HFFc6 (cell line): ENCODE results near the gene ITSN2. TPM values are rescaled to one million over a fixed set of nuclear protein-coding genes. Genes with fewer than 3 reads are reported as not detected.

Experiments used
- DNase-seq: peaks from one replicate; pipeline ENCODE4 v3.0.0-alpha.2; 2018
- H3K27ac Mint-ChIP-seq: 2 replicates; pipeline ENCODE4 v1.8.0; 2020; ENCODE audit warnings: mild to moderate bottlenecking, mixed read lengths
- H3K27me3 Mint-ChIP-seq: 2 replicates; pipeline ENCODE4 v1.8.0; 2021; ENCODE audit warnings: mild to moderate bottlenecking, moderate library complexity, mixed read lengths; ENCODE audit not compliant: insufficient read depth
- H3K36me3 Mint-ChIP-seq: 2 replicates; pipeline ENCODE4 v1.8.0; 2021; ENCODE audit warnings: low read depth, mixed read lengths
- H3K4me1 Mint-ChIP-seq: 2 replicates; pipeline ENCODE4 v1.8.0; 2020; ENCODE audit warnings: low read depth, mixed read lengths
- H3K4me3 Mint-ChIP-seq: 2 replicates; pipeline ENCODE4 v1.8.0; 2020; ENCODE audit warnings: mild to moderate bottlenecking, moderate library complexity, mixed read lengths
- H3K9me3 Mint-ChIP-seq: 2 replicates; pipeline ENCODE4 v1.8.0; 2020; ENCODE audit warnings: mild to moderate bottlenecking, mixed read lengths
- total RNA-seq, 6 experiments: library from RNA; stranded (reverse); fragmentation: NEBNext Ultra II Directional; extraction: Animal tissue kit (Norgen Biotek cat#: 25700); gene quantifications; 2 replicates in 1 of 6; 3 replicates in 5 of 6; pipeline ENCODE4 v1.2.3, GENCODE V29; 2021
- TF ChIP-seq, protein P1 (sequence below): fragments of 200-600 bp; sonication (generic); IDR thresholded peaks from 2 replicates; pipeline ENCODE4 v1.5.0; 2021; ENCODE audit warnings: antibody characterized with exemption, mild to moderate bottlenecking

ITSN2 gene
- total RNA-seq, 6 experiments from 2014 or later: 26.2 to 32.3 (median 29.5) TPM

- no peak for DNase-seq
- no peak overlapping the region for H3K27ac Mint-ChIP-seq
- TF ChIP-seq, protein P1, sequence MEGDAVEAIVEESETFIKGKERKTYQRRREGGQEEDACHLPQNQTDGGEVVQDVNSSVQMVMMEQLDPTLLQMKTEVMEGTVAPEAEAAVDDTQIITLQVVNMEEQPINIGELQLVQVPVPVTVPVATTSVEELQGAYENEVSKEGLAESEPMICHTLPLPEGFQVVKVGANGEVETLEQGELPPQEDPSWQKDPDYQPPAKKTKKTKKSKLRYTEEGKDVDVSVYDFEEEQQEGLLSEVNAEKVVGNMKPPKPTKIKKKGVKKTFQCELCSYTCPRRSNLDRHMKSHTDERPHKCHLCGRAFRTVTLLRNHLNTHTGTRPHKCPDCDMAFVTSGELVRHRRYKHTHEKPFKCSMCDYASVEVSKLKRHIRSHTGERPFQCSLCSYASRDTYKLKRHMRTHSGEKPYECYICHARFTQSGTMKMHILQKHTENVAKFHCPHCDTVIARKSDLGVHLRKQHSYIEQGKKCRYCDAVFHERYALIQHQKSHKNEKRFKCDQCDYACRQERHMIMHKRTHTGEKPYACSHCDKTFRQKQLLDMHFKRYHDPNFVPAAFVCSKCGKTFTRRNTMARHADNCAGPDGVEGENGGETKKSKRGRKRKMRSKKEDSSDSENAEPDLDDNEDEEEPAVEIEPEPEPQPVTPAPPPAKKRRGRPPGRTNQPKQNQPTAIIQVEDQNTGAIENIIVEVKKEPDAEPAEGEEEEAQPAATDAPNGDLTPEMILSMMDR: no peak
- no peaks in the 10 kb centered on the region; the same call in 1 of the 2 replicates for H3K27me3 Mint-ChIP-seq
- H3K36me3 Mint-ChIP-seq: peaks cover 11% of the 10 kb centered on the region
- H3K4me1 Mint-ChIP-seq: peaks cover 5% of the 10 kb centered on the region; the same call in 1 of the 2 replicates
- no peak overlapping the region for H3K4me3 Mint-ChIP-seq
- no peaks in the 10 kb centered on the region for H3K9me3 Mint-ChIP-seq
Measured at GRCh38 chr2:24206242-24206641, 154.1 kb downstream of the ITSN2 start.

- peaks cover 7% of the 10 kb centered on the region; the same call in 1 of the 2 replicates for H3K36me3 Mint-ChIP-seq
Measured at GRCh38 chr2:24205131-24205530, 155.2 kb downstream of the ITSN2 start.

GRCh38 chr2:24204505-24204904, 155.8 kb downstream of the ITSN2 start:
- H3K27me3 Mint-ChIP-seq: no peaks in the 10 kb centered on the region; the same call in 1 of the 2 replicates
- no peaks in the 10 kb centered on the region for H3K4me1 Mint-ChIP-seq
- H3K9me3 Mint-ChIP-seq: no peaks in the 10 kb centered on the region
- no peak overlapping the region for H3K4me3 Mint-ChIP-seq
- DNase-seq: no peak
- TF ChIP-seq, protein P1: no peak
- H3K36me3 Mint-ChIP-seq: peaks cover 7% of the 10 kb centered on the region; the same call in 1 of the 2 replicates
- no peak overlapping the region for H3K27ac Mint-ChIP-seq

More at GRCh38 chr2:24205131-24205530, 155.2 kb downstream of the ITSN2 start:
- no peak for DNase-seq
- Mint-ChIP-seq H3K9me3 (no peaks in the 10 kb centered on the region), H3K27me3 (no peaks in the 10 kb centered on the region; the same call in 1 of the 2 replicates), H3K4me3 (no peak overlapping the region), H3K4me1 (peaks cover 5% of the 10 kb centered on the region; the same call in 1 of the 2 replicates), H3K27ac (no peak overlapping the region)
- TF ChIP-seq, protein P1: no peak

DNA sequence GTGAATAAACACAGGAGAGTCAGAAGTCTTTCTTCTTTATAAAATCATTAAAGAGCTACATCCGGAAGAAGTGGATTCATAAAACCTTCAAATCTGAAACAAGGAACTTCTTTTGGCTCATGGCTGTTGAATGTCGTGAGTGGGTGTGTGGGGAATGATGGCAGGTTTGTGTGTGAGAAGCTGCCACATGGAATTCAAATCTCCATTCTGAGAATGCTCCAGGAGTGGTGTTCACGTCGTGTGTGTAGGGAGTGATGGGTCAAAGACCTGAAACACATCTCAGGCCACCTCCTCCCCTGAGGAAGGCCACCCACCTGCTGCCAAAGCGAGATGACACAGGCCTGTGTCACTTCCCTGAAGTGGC, 156.6 kb downstream of the ITSN2 start:
- Mint-ChIP-seq H3K27me3 (no peaks in the 10 kb centered on the region; the same call in 1 of the 2 replicates), H3K4me1 (no peaks in the 10 kb centered on the region), H3K4me3 (no peak overlapping the region), H3K9me3 (no peaks in the 10 kb centered on the region), H3K36me3 (peaks cover 2% of the 10 kb centered on the region; the same call in 1 of the 2 replicates), H3K27ac (no peak overlapping the region)
- no peak for DNase-seq
- TF ChIP-seq, protein P1: no peak

DNA sequence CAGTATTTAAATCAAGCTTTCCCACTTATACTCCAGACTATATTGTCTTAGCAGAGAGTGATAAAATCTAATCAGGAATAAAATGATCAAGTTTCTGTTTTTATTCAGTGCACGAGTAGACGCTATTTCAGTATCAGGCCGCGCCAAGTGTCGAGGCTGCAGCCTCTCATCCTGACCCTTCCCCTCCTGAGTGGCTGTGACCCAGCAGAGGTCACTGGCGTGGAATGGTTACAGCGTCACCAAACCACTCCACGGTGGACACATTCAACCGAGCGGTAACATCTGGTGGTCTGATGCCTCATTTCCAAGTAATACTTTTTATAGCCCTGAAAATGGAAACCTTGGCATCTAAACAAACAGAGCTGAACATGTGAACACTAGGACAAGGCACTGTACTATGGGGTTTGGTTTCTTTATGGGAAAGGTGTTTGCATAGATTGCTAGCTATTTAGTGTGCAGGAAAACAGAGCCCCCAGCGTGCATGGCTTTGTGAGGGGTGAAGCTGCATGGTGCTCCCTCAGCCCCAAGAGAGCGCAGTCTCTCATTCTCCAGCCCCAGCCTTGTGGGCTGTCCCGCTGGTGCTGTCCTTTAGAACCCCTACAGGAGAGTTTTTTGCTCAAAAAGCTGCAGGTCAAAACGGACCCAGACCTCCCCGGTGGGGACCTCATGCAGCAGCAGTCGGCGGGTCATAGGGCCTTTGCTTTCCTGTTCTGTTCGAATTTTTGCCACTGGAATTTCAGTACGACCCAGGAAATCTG, 157.1 kb downstream of the ITSN2 start:
- H3K36me3 Mint-ChIP-seq: no peaks in the 10 kb centered on the region; the same call in 1 of the 2 replicates
- DNase-seq: no peak
- no peaks in the 10 kb centered on the region for H3K4me1 Mint-ChIP-seq
- H3K27ac Mint-ChIP-seq: no peak overlapping the region
- TF ChIP-seq, protein P1: no peak
- H3K9me3 Mint-ChIP-seq: no peaks in the 10 kb centered on the region
- no peaks in the 10 kb centered on the region; the same call in 1 of the 2 replicates for H3K27me3 Mint-ChIP-seq
- H3K4me3 Mint-ChIP-seq: no peak overlapping the region
